ENCODE measurements around the gene ADIPOR1.
"Not testable (repeated sequence)": the region's sequence is repeated elsewhere in the genome, so short reads cannot be mapped to it uniquely, and the experiment has no call there.

Gene ADIPOR1

DNA sequence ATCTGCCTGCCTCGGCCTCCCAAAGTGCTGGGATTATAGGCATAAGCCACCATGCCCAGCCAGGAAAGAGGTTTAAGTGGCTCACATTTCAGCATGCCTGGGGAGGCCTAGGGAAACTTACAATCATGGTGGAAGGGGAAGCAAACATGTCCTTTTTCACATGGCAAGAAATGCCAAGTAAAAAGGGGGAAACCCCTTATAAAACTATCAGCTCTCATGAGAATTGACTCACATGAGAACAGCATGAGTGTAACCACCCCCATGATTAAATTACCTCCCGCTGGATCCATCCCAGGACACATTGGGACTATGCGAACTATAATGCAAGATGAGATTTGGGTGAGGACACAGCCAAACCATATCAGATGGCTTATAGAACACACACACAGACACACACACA, 22.3 kb downstream of the ADIPOR1 start:
- no peak for TF ChIP-seq CTCF (conservative IDR thresholded peaks at IDR 0.05; ENCODE audit: low read depth, low read length)
- no peak overlapping the region for H3K4me3 ChIP-seq (ENCODE audit: low read depth, low read length)
- no peak for DNase-seq (ENCODE audit: low read depth)

DNA sequence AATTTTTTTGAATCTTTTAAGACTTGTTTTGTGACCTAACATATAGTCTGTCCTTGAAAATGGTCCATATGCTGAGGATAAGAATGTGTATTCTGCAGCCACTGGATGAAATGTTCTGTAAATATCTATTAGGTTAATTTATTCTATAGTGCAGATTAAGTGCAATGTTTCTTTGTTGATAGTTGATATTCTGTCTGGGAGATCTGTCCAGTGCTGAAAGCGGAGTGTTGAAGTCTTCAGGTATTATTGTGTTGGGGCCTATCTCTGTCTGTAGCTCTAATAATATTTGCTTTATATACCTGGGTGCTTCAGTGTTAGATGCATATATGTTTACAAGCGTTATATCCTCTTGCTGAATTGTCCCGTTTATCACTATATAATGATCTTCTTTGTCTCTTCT, 23.4 kb downstream of the ADIPOR1 start:
- TF ChIP-seq CTCF (conservative IDR thresholded peaks at IDR 0.05; ENCODE audit: low read depth, low read length) = no peak
- H3K4me3 ChIP-seq (ENCODE audit: low read depth, low read length) = no peak overlapping the region
- DNase-seq (ENCODE audit: low read depth) = no peak

DNA sequence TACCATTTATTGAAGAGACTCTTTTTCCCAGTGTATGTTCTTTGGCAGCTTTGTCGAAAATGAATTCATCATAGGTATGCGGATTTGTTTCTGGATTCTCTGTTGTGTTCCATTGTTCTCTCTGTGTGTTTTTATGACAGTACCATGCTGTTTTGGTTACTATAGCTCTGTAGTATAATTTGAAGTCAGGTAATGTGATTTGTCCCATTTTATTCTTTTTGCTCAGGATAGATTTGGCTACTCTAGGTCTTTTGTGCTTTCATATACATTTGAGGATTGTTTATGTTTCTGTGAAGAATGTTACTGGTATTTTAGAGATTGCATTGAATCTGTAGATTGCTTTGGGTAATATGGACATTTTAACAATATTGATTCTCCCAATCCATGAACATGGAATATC, 25.6 kb downstream of the ADIPOR1 start:
- H3K4me3 ChIP-seq (ENCODE audit: low read depth, low read length) = no peak overlapping the region
- no peak for DNase-seq (ENCODE audit: low read depth)
- no peak for TF ChIP-seq CTCF (conservative IDR thresholded peaks at IDR 0.05; ENCODE audit: low read depth, low read length)

DNA sequence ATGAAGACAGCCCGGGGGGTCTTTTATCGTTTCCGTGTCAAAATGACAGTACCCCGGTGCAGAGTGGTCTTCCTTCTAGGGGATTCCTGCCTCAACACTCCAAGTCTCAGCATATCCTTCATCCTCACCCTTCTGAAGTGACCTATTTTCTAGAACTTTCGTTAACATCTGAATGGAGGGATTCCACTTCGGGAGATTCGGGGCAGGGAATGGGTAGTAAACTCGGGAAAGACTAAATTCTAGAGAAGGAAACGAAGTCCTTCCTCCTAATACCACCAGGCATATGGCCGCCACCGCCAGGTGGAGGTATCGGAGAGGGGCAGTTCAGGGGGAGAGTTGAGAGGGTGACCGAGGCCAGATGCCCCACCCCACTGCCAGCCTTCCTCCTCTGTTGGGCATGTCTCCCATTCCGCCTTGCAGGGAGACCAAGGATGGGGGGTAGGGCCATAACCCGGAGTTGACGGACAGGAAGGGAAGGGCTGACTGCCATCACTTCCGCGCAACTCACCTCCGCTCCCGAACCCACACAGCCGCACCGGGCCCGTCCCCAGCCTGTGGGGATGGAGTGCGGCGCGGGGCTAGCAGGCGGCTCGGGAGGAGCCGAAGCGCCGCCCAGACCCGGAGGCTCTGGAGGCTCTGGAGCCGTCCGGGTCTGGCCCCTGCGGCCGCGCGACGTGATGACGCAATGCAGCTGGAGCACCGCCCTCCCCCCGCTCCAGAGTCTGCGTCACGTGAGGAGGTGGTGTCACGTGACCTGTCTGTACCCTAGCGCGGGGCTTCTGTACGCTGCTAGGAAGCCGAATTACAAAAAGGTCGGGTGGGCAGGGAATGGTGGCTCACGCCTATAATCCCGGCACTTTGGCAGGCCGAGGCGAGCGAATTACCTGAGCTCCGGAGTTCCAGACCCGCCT, 31.3 kb downstream of the ADIPOR1 start, which contains the start of gene KLHL12:
Gene KLHL12, minus strand, starts transcription at position 654 of the 911 bp plus-strand sequence. CDS start 2,072 bp downstream, outside the sequence.
- peak; percentile 81 for TF ChIP-seq CTCF (conservative IDR thresholded peaks at IDR 0.05; ENCODE audit: low read depth, low read length)
- DNase-seq (ENCODE audit: low read depth) = peak; percentile 98
- H3K4me3 ChIP-seq (ENCODE audit: low read depth, low read length) = peak within 1 kb of the TSS; percentile 97

GRCh38 chr1:202923533-202923932, 34.6 kb downstream of the ADIPOR1 start:
- no peak overlapping the region for H3K4me3 ChIP-seq (ENCODE audit: low read depth, low read length)
- DNase-seq (ENCODE audit: low read depth) = no peak
- no peak for TF ChIP-seq CTCF (conservative IDR thresholded peaks at IDR 0.05; ENCODE audit: low read depth, low read length)

- TF ChIP-seq CTCF (conservative IDR thresholded peaks at IDR 0.05; ENCODE audit: low read depth, low read length) = no peak
- H3K4me3 ChIP-seq (ENCODE audit: low read depth, low read length) = no peak overlapping the region
- DNase-seq (ENCODE audit: low read depth) = no peak
Observed at GRCh38 chr1:202919615-202920014, 38.5 kb downstream of the ADIPOR1 start.

GRCh38 chr1:202915146-202915545, 43.0 kb downstream of the ADIPOR1 start:
- H3K4me3 ChIP-seq (ENCODE audit: low read depth, low read length) = no peak overlapping the region
- TF ChIP-seq CTCF (conservative IDR thresholded peaks at IDR 0.05; ENCODE audit: low read depth, low read length) = no peak
- no peak for DNase-seq (ENCODE audit: low read depth)

DNA sequence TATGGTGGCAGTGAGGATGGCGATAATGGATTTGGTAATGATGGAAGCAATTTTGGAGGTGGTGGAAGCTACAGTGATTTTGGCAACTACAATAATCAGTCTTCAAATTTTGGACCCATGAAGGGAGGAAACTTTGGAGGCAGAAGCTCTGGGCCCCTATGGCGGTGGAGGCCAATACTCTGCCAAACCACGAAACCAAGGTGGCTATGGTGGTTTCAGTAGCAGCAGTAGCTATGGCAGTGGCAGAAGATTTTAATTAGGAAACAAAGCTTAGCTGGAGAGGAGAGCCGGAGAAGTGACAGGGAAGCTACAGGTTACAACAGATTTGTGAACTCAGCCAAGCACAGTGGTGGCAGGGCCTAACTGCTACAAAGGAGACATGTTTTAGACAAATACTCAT, 45.6 kb downstream of the ADIPOR1 start:
- not testable (repeated sequence) for H3K4me3 ChIP-seq (ENCODE audit: low read depth, low read length); DNase-seq (ENCODE audit: low read depth)

Measured in choroid plexus epithelial cell (primary cell).